HepG2 (cell line): Measurements from ENCODE around the gene CDKL2. TPM values are rescaled to one million over a fixed set of nuclear protein-coding genes. Genes with fewer than 3 reads are reported as not detected.

Experiments used
- ATAC-seq: fragments of 200-7000 bp; cut with Tn5 transposase; 3 replicates; pipeline ENCODE4 v1.9.1; 2020; ENCODE audit warnings: mild to moderate bottlenecking, moderate library complexity
- BruUV-seq: library from RNA; stranded (reverse); fragments of 400-500 nt; replicated peaks from 2 replicates; lab custom pipeline; 2021; lab: Mats Ljungman, UMichigan
- CTCF ChIA-PET: fragments of 300-600 bp; formaldehyde crosslinking; extraction: SDS; loops from one replicate; lab custom pipeline; 2021; ENCODE audit warnings: low total read pairs, inconsistent platforms, low intra/inter-chr PET ratio; lab: Yijun Ruan, JAX
- POLR2A ChIA-PET: fragments of 350-600 bp; sonication (Branson Sonifier 250); formaldehyde crosslinking; loops from one replicate; lab custom pipeline; 2020; ENCODE audit warnings: antibody characterized with exemption, inconsistent platforms; lab: Yijun Ruan, JAX
- DNase-seq: peaks from one replicate; pipeline ENCODE4 v3.0.0-alpha.2; 2015; ENCODE audit warnings: low spot score
- FAIRE-seq: peaks from 3 replicates; lab custom pipeline; 2011; peaks lifted over from hg19 to GRCh38; lab: Jason Lieb, UNC
- H2AFZ ChIP-seq: one replicate; pipeline ENCODE4 v1.6.1; 2011; ENCODE audit warnings: low read length, inconsistent platforms
- H3K27ac ChIP-seq: fragments of 300-600 bp; 3 replicates; pipeline ENCODE4 v1.8.0; 2011; ENCODE audit warnings: mixed run types, mild to moderate bottlenecking, mixed read lengths, low read length, inconsistent platforms; ENCODE audit not compliant: insufficient read depth; ENCODE audit errors: extremely low read length
- H3K27me3 ChIP-seq, 2 experiments: fragments of 200-600 bp in 1 of 2; 2 replicates in 1 of 2; 3 replicates in 1 of 2; pipeline versions ENCODE4 v1.6.0 to v1.8.0; 2011; ENCODE audit warnings: low read length in 2 of 2, mild to moderate bottlenecking in 2 of 2, moderate library complexity in 2 of 2, inconsistent platforms in 1 of 2; ENCODE audit not compliant: insufficient read depth in 2 of 2, control insufficient read depth in 1 of 2
- H3K36me3 ChIP-seq, 2 experiments: fragments of 200-600 bp in 1 of 2; replicated peaks in 1 of 2; 2 replicates in 1 of 2; 3 replicates in 1 of 2; pipeline versions ENCODE4 v1.5.1 to v1.8.0; 2011; ENCODE audit warnings: low read length in 2 of 2, inconsistent platforms in 1 of 2; ENCODE audit not compliant: insufficient read depth in 2 of 2, control insufficient read depth in 1 of 2
- H3K4me1 ChIP-seq: 2 replicates; pipeline ENCODE4 v1.5.1; 2012; ENCODE audit warnings: low read length, inconsistent platforms; ENCODE audit not compliant: insufficient read depth
- H3K4me2 ChIP-seq: 2 replicates; pipeline ENCODE4 v1.6.0; 2011; ENCODE audit warnings: low read depth, low read length, inconsistent platforms
- H3K4me3 ChIP-seq, 3 experiments: fragments of 200-600 bp in 1 of 3; sonication (generic), shearing (Covaris generic) in 1 of 3; replicated peaks in 1 of 3; 2 replicates each; pipeline ENCODE4 v1.5.1; 2011 to 2016; ENCODE audit warnings: low read length in 3 of 3, inconsistent platforms in 2 of 3, low read depth in 2 of 3, mild to moderate bottlenecking in 2 of 3, control low read depth in 1 of 3, mixed read lengths in 1 of 3; ENCODE audit not compliant: insufficient read depth in 1 of 3
- H3K79me2 ChIP-seq: one replicate; pipeline ENCODE4 v1.6.1; 2011; ENCODE audit warnings: low read length, inconsistent platforms; ENCODE audit not compliant: insufficient read depth
- H3K9ac ChIP-seq: 2 replicates; pipeline ENCODE4 v1.6.0; 2011; ENCODE audit warnings: mild to moderate bottlenecking, low read depth, low read length, inconsistent platforms; ENCODE audit not compliant: insufficient read depth
- H3K9me3 ChIP-seq: 2 replicates; pipeline ENCODE4 v1.5.1; 2012; ENCODE audit warnings: mild to moderate bottlenecking, low read length
- H4K20me1 ChIP-seq: 2 replicates; pipeline ENCODE4 v1.6.0; 2011; ENCODE audit warnings: inconsistent platforms, mild to moderate bottlenecking, low read length, moderate library complexity; ENCODE audit not compliant: insufficient read depth
- ARHGAP35 ChIP-seq: sonication (generic); formaldehyde crosslinking; IDR thresholded peaks from 2 replicates; pipeline ENCODE4 v1.9.0; 2022; ENCODE audit warnings: mild to moderate bottlenecking, inconsistent platforms, moderate library complexity, missing genetic modification reagents, borderline replicate concordance
- CERS6 ChIP-seq: sonication (generic); formaldehyde crosslinking; IDR thresholded peaks from 2 replicates; pipeline ENCODE4 v1.5.0; 2020; ENCODE audit warnings: missing genetic modification reagents
- DMAP1 ChIP-seq: IDR thresholded peaks from 2 replicates; pipeline ENCODE4 v1.6.1; 2016
- HNRNPL ChIP-seq: fragments of 200-400 bp; formaldehyde crosslinking; IDR thresholded peaks from 2 replicates; pipeline ENCODE4 v1.6.1; 2017; ENCODE audit warnings: mild to moderate bottlenecking, low read depth, low read length
- MBD4 ChIP-seq: IDR thresholded peaks from 2 replicates; pipeline ENCODE4 v1.6.1; 2012; ENCODE audit warnings: low read length, inconsistent platforms, borderline replicate concordance
- TFE3 ChIP-seq: IDR thresholded peaks from 2 replicates; pipeline ENCODE4 v1.6.1; 2016
- THRA ChIP-seq: sonication (generic); formaldehyde crosslinking; IDR thresholded peaks from 2 replicates; pipeline ENCODE4 v1.4.0; 2020; ENCODE audit warnings: missing genetic modification reagents, borderline replicate concordance
- ZBTB25 ChIP-seq: IDR thresholded peaks from 2 replicates; pipeline ENCODE4 v1.6.1; 2018; ENCODE audit warnings: missing genetic modification reagents
- ZNF136 ChIP-seq: sonication (generic); formaldehyde crosslinking; IDR thresholded peaks from 2 replicates; pipeline ENCODE4 v1.8.1; 2022; ENCODE audit warnings: low read depth, mild to moderate bottlenecking, moderate library complexity, missing genetic modification reagents
- ZNF639 ChIP-seq: conservative IDR thresholded peaks from 2 replicates; pipeline ENCODE4 v1.6.1; 2018; ENCODE audit warnings: missing genetic modification reagents
- in situ Hi-C: cut with HindIII; loops from 2 replicates; pipeline ENCODE4 v1.10.0; 2017; ENCODE audit warnings: low pct_unique_long_range_greater_than_20kb; ENCODE audit not compliant: extremely low pct_ligation_motif_present
- intact Hi-C: fragments of 100-400 bp; cut with micrococcal nuclease; formaldehyde crosslinking; loops from one replicate; pipeline ENCODE4 v1.10.0; 2022; ENCODE audit not compliant: unreplicated experiment
- polyA plus RNA-seq, 8 experiments: library from polyadenylated mRNA; depleted of rRNA in 3 of 8; stranded (reverse) in 7 of 8; unstranded in 1 of 8; fragments of >200 nt; fragmentation: Illumina TruSeq in 4 of 8; extraction: Trizol in 4 of 8; gene quantifications; 2 replicates each; pipeline versions ENCODE4 v1.2.1 to v1.2.3, GENCODE V29; 2011 to 2016; ENCODE audit warnings: low read depth in 4 of 8, missing spikeins in 1 of 8, mixed read lengths in 1 of 8; ENCODE audit not compliant: insufficient read depth in 1 of 8
- total RNA-seq, 5 experiments: library from RNA; depleted of rRNA; stranded (reverse); fragments of >200 nt; fragmentation: Illumina TruSeq; extraction: Trizol; gene quantifications; 2 replicates each; pipeline ENCODE4 v1.2.3, GENCODE V29; 2016; ENCODE audit warnings: low read depth in 1 of 5

The CDKL2 gene
- total and polyA plus RNA-seq, 2 of the 13 experiments (the other 11 are each of a cell fraction or from before 2014, with no cell fraction given): not detected

- TF ChIP-seq ZNF639 (CRISPR knock-in tag) (no peak), THRA (CRISPR knock-in tag) (no peak), DMAP1 (no peak), TFE3 (CRISPR knock-in tag) (no peak)
Observed at GRCh38 chr4:75555294-75556164, 74.8 kb downstream of the CDKL2 start, which contains the start of gene ODAPH (continued).

- no peak for FAIRE-seq
- no peak for DNase-seq
- Histone ChIP-seq H3K4me1 (peaks cover 14% of the 10 kb centered on the region; the same call in 1 of the 2 replicates), H4K20me1 (no peaks in the 10 kb centered on the region), H3K4me2 (no peak overlapping the region), H3K79me2 (no peaks in the 10 kb centered on the region), H3K9ac (no peak overlapping the region), H3K27me3 (peaks cover 0 to 5% of the 10 kb centered on the region in 2 experiments; a peak in 1 of 5 replicates), H3K4me3 (no peak overlapping the region), H3K27ac (no peak overlapping the region), H3K36me3 (no peaks in the 10 kb centered on the region), H3K9me3 (no peaks in the 10 kb centered on the region), H2AFZ (no peak overlapping the region)
- in situ Hi-C loops: no loop called here
- no peak for ATAC-seq
- intact Hi-C loops: no loop called here
- CTCF ChIA-PET: no interaction called here
- no TSS peak for BruUV-seq
- no peak for TF ChIP-seq MBD4
- no peak for TF ChIP-seq ARHGAP35
- TF ChIP-seq CERS6 (CRISPR knock-in tag): no peak
- no peak for TF ChIP-seq ZNF136 (CRISPR knock-in tag)
- no peak for TF ChIP-seq HNRNPL
- TF ChIP-seq ZBTB25 (CRISPR knock-in tag): no peak
- POLR2A ChIA-PET: no interaction called here
Observed at GRCh38 chr4:75552452-75552851, 77.9 kb downstream of the CDKL2 start.
